IMR-90 (cell line): ENCODE data around the gene NOTCH2.
"Not testable (repeated sequence)": the region's sequence is repeated elsewhere in the genome, so short reads cannot be mapped to it uniquely, and the experiment has no call there.

Source experiments
- CEBPB ChIP-seq: IDR thresholded peaks from 2 replicates; pipeline ENCODE4 v1.6.1; 2012; ENCODE audit warnings: low read depth, low read length, improper control_type of control experiment
- CTCF ChIP-seq: conservative IDR thresholded peaks from 2 replicates; pipeline ENCODE4 v1.5.1; 2012; ENCODE audit warnings: mild to moderate bottlenecking, low read depth, low read length, improper control_type of control experiment
- ELK1 ChIP-seq: fragments of 150-350 bp; IDR thresholded peaks from 2 replicates; pipeline ENCODE4 v1.6.1; 2016; ENCODE audit warnings: low read depth, mild to moderate bottlenecking, low read length, moderate library complexity, borderline replicate concordance
- MAZ ChIP-seq: IDR thresholded peaks from 2 replicates; pipeline ENCODE4 v1.6.1; 2012; ENCODE audit warnings: low read depth, mild to moderate bottlenecking, low read length, improper control_type of control experiment, moderate library complexity, borderline replicate concordance
- MXI1 ChIP-seq: IDR thresholded peaks from 2 replicates; pipeline ENCODE4 v1.6.1; 2012; ENCODE audit warnings: low read depth, mild to moderate bottlenecking, low read length, moderate library complexity, borderline replicate concordance
- NFE2L2 ChIP-seq: fragments of 150-350 bp; IDR thresholded peaks from 2 replicates; pipeline ENCODE4 v1.6.1; 2016; ENCODE audit warnings: low read depth, mild to moderate bottlenecking, low read length
- POLR2A ChIP-seq: IDR thresholded peaks from 2 replicates; pipeline ENCODE4 v1.6.1; 2012; ENCODE audit warnings: mild to moderate bottlenecking, low read depth, low read length
- RAD21 ChIP-seq: IDR thresholded peaks from 2 replicates; pipeline ENCODE4 v1.6.1; 2012; ENCODE audit warnings: low read length, improper control_type of control experiment
- RFX5 ChIP-seq: IDR thresholded peaks from 2 replicates; pipeline ENCODE4 v1.8.0; 2012; ENCODE audit warnings: low read depth, mild to moderate bottlenecking, low read length, moderate library complexity
- SMC3 ChIP-seq: fragments of 150-350 bp; IDR thresholded peaks from 2 replicates; pipeline ENCODE4 v1.6.1; 2016; ENCODE audit warnings: low read depth, mild to moderate bottlenecking, antibody characterized with exemption, low read length, moderate library complexity
- USF2 ChIP-seq: fragments of 150-350 bp; IDR thresholded peaks from 2 replicates; pipeline ENCODE4 v1.6.1; 2017; ENCODE audit warnings: mild to moderate bottlenecking, antibody characterized with exemption, low read length, low read depth

GRCh38 chr1:120068683-120069066 is 787 bp downstream of the NOTCH2 start:
- not testable (repeated sequence) for TF ChIP-seq POLR2A, MXI1, CTCF, CEBPB, MAZ, NFE2L2, ELK1, RAD21, RFX5, SMC3, USF2
